ENCODE data around the gene NAA16. TPM values are rescaled to one million over a fixed set of nuclear protein-coding genes. Genes with fewer than 3 reads are reported as not detected.

The NAA16 gene
- total and polyA plus RNA-seq, 10 of the 15 experiments (the other 5 are each of a cell fraction or from before 2014, with no cell fraction given): 5.4 to 18.5 (median 13.2) TPM

DNA sequence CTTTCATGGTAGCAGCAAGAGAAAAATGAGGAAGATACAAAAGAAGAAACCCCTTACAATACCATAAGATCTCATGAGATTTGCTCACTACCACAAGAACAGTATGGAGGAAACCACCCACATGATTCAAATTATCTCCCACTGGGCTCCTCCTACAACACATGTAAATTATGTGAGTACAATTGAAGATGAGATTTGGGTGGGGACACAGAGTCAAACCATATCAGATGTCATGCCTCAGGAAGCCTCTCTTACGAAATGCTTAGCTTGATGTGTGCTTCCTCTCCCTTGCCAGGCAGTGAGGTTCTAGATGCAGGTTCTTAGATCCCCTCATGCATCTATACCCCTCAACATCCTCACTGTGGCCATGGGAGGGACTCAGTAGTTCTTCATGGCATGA is 83.1 kb downstream of the NAA16 start:
- TF ChIP-seq ZNF622 (IDR thresholded peaks at IDR 0.05): no peak
- no peak for TF ChIP-seq ETV6 (conservative IDR thresholded peaks at IDR 0.05 in 1 of 2, IDR thresholded peaks at IDR 0.05 in 1 of 2; ENCODE audit: borderline replicate concordance in 1 of 2, low read depth in 1 of 2)
- BruUV-seq (replicated peaks): no TSS peak
- ATAC-seq (no peak), FAIRE-seq (no peak), DNase-seq (ENCODE audit: low read depth, low spot score) (no peak)
- Histone ChIP-seq H3K27me3 (replicated peaks in 1 of 2; ENCODE audit: control insufficient read depth in 2 of 2, insufficient read depth in 2 of 2, low read length in 1 of 2) (no peaks in the 10 kb centered on the region), H3K4me1 (ENCODE audit: control insufficient read depth, insufficient read depth, low read length) (no peaks in the 10 kb centered on the region), H3K4me3 (no peak overlapping the region), H3K9me3 (replicated peaks; ENCODE audit: control insufficient read depth, insufficient read depth, low read length) (no peaks in the 10 kb centered on the region), H3K27ac (ENCODE audit: control insufficient read depth, insufficient read depth) (no peak overlapping the region), H3K36me3 (ENCODE audit: control insufficient read depth in 2 of 2, insufficient read depth in 2 of 2, low read length in 1 of 2) (no peaks in the 10 kb centered on the region), H3K9ac (ENCODE audit: control insufficient read depth, insufficient read depth, low read length) (no peak overlapping the region), H3K4me2 (ENCODE audit: control insufficient read depth, insufficient read depth) (no peak overlapping the region), H4K20me1 (ENCODE audit: control insufficient read depth, insufficient read depth) (no peaks in the 10 kb centered on the region), H2AFZ (ENCODE audit: control insufficient read depth, low read depth, low read length) (no peak overlapping the region), H3K79me2 (ENCODE audit: control insufficient read depth, insufficient read depth, low read length) (no peaks in the 10 kb centered on the region)
- CTCF ChIA-PET: no interaction called here
- POLR2A ChIA-PET: no interaction called here
- 43% methylated on average over 1 of the region's 1 CpG for WGBS (ENCODE audit: insufficient coverage, insufficient replicate concordance, low lambda C conversion rate, missing lambda C conversion rate)
- intact Hi-C loops (cut with micrococcal nuclease; ENCODE audit: unreplicated experiment) (no loop called here), in situ Hi-C loops (cut with MboI) (no loop called here)
- SMC1A ChIA-PET (ENCODE audit: uncharacterized antibody, unreplicated experiment): no interaction called here
- RAD21 ChIA-PET (ENCODE audit: unreplicated experiment): no interaction called here

- Histone ChIP-seq H2AFZ (ENCODE audit: control insufficient read depth, low read depth, low read length) (peak overlapping the region; percentile 12; the same call in 1 of the 2 replicates), H3K4me1 (ENCODE audit: control insufficient read depth, insufficient read depth, low read length) (no peaks in the 10 kb centered on the region), H3K36me3 (ENCODE audit: control insufficient read depth in 2 of 2, insufficient read depth in 2 of 2, low read length in 1 of 2) (no peaks in the 10 kb centered on the region), H4K20me1 (ENCODE audit: control insufficient read depth, insufficient read depth) (no peaks in the 10 kb centered on the region), H3K79me2 (ENCODE audit: control insufficient read depth, insufficient read depth, low read length) (no peaks in the 10 kb centered on the region), H3K4me3 (no peak overlapping the region), H3K27ac (ENCODE audit: control insufficient read depth, insufficient read depth) (no peak overlapping the region), H3K27me3 (replicated peaks in 1 of 2; ENCODE audit: control insufficient read depth in 2 of 2, insufficient read depth in 2 of 2, low read length in 1 of 2) (no peaks in the 10 kb centered on the region), H3K9me3 (replicated peaks; ENCODE audit: control insufficient read depth, insufficient read depth, low read length) (no peaks in the 10 kb centered on the region), H3K4me2 (ENCODE audit: control insufficient read depth, insufficient read depth) (no peak overlapping the region), H3K9ac (ENCODE audit: control insufficient read depth, insufficient read depth, low read length) (no peak overlapping the region)
- in situ Hi-C loops (cut with MboI): no loop called here
- RAD21 ChIA-PET (ENCODE audit: unreplicated experiment): interaction anchor here (0.7 kb wide), 1 partner anchor 59 kb away, joined by 3 read pairs; the partner anchor contains the start of gene RGCC
- CTCF ChIA-PET: no interaction called here
- SMC1A ChIA-PET (ENCODE audit: uncharacterized antibody, unreplicated experiment): no interaction called here
- intact Hi-C loops (cut with micrococcal nuclease; ENCODE audit: unreplicated experiment): no loop called here
- WGBS (ENCODE audit: insufficient coverage, insufficient replicate concordance, low lambda C conversion rate, missing lambda C conversion rate): 3% methylated on average over 7 of the region's 7 CpGs
- POLR2A ChIA-PET: no interaction called here
- TF ChIP-seq TCF7 (IDR thresholded peaks at IDR 0.05; ENCODE audit: borderline replicate concordance) (no peak), PAX5 (IDR thresholded peaks at IDR 0.05; ENCODE audit: borderline replicate concordance, low read depth, low read length) (no peak), BCL11A (IDR thresholded peaks at IDR 0.05; ENCODE audit: low read depth, low read length) (no peak), ASH2L (IDR thresholded peaks at IDR 0.05; ENCODE audit: borderline replicate concordance, low read depth) (no peak)
- TF ChIP-seq, protein P1, sequence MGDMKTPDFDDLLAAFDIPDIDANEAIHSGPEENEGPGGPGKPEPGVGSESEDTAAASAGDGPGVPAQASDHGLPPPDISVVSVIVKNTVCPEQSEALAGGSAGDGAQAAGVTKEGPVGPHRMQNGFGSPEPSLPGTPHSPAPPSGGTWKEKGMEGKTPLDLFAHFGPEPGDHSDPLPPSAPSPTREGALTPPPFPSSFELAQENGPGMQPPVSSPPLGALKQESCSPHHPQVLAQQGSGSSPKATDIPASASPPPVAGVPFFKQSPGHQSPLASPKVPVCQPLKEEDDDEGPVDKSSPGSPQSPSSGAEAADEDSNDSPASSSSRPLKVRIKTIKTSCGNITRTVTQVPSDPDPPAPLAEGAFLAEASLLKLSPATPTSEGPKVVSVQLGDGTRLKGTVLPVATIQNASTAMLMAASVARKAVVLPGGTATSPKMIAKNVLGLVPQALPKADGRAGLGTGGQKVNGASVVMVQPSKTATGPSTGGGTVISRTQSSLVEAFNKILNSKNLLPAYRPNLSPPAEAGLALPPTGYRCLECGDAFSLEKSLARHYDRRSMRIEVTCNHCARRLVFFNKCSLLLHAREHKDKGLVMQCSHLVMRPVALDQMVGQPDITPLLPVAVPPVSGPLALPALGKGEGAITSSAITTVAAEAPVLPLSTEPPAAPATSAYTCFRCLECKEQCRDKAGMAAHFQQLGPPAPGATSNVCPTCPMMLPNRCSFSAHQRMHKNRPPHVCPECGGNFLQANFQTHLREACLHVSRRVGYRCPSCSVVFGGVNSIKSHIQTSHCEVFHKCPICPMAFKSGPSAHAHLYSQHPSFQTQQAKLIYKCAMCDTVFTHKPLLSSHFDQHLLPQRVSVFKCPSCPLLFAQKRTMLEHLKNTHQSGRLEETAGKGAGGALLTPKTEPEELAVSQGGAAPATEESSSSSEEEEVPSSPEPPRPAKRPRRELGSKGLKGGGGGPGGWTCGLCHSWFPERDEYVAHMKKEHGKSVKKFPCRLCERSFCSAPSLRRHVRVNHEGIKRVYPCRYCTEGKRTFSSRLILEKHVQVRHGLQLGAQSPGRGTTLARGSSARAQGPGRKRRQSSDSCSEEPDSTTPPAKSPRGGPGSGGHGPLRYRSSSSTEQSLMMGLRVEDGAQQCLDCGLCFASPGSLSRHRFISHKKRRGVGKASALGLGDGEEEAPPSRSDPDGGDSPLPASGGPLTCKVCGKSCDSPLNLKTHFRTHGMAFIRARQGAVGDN (IDR thresholded peaks at IDR 0.05): no peak
- ATAC-seq (no peak), FAIRE-seq (no peak), DNase-seq (ENCODE audit: low read depth, low spot score) (no peak)
- no TSS peak for BruUV-seq (replicated peaks)
Observed at GRCh38 chr13:41398494-41399170, 87.6 kb downstream of the NAA16 start.

All from GM12878 (cell line).